ENCODE data around the gene NDUFS6.

- TF ChIP-seq RARB (CRISPR knock-in tag; IDR thresholded peaks at IDR 0.05) (no peak), PATZ1 (CRISPR knock-in tag; IDR thresholded peaks at IDR 0.05; ENCODE audit: borderline replicate concordance) (no peak), ZFP30 (CRISPR knock-in tag; IDR thresholded peaks at IDR 0.05) (no peak), ZNF565 (CRISPR knock-in tag; conservative IDR thresholded peaks at IDR 0.05; ENCODE audit: low read depth) (no peak), OSR1 (CRISPR knock-in tag; IDR thresholded peaks at IDR 0.05) (no peak), SNAI2 (CRISPR knock-in tag; IDR thresholded peaks at IDR 0.05) (no peak), ARNTL (CRISPR knock-in tag; IDR thresholded peaks at IDR 0.05; ENCODE audit: borderline replicate concordance, low read depth) (no peak), CSDC2 (CRISPR knock-in tag; IDR thresholded peaks at IDR 0.05) (no peak), TCF4 (CRISPR knock-in tag; IDR thresholded peaks at IDR 0.05; ENCODE audit: borderline replicate concordance) (no peak), ZC3H10 (CRISPR knock-in tag; IDR thresholded peaks at IDR 0.05) (no peak), ZNF70 (CRISPR knock-in tag; IDR thresholded peaks at IDR 0.05) (no peak), ZNF8 (CRISPR knock-in tag; IDR thresholded peaks at IDR 0.05) (no peak)
Measured at GRCh38 chr5:1804001-1804690, 2.9 kb downstream of the NDUFS6 start.

All from SK-N-SH treated with all-trans-retinoic acid at 6 μM for 48 hours (cell line).